Pons (tissue), 1 donor: Measurements from ENCODE around the gene MPND.
A peak's percentile ranks its signal among the peaks of the same experiment; 100 is the strongest.

Source experiments
- DNase-seq: peaks from one replicate; pipeline ENCODE4 v3.0.0-alpha.2; 2016; ENCODE audit warnings: low spot score

The MPND gene

GRCh38 chr19:4343370-4344307, at the start of gene MPND:
MPND (plus strand) TSS chr19:4343562; CDS start chr19:4343594, 32 bp downstream.
- DNase-seq = peak; percentile 91

GRCh38 chr19:4294389-4294788, 49.0 kb upstream of the MPND start:
- DNase-seq = no peak

- DNase-seq = peak; percentile 25
Observed at GRCh38 chr19:4295972-4296771, 47.2 kb upstream of the MPND start.

- DNase-seq = no peak
Observed at GRCh38 chr19:4297901-4298809, 45.2 kb upstream of the MPND start.

- no peak for DNase-seq
Observed at GRCh38 chr19:4298810-4299550, 44.4 kb upstream of the MPND start.

- DNase-seq = no peak
Observed at GRCh38 chr19:4300589-4300988, 42.8 kb upstream of the MPND start.

- no peak for DNase-seq
Observed at GRCh38 chr19:4301590-4302242, 41.6 kb upstream of the MPND start.

- DNase-seq = no peak
Observed at GRCh38 chr19:4302243-4302640, 41.1 kb upstream of the MPND start, which contains the start of gene TMIGD2. TMIGD2 (minus strand) TSS chr19:4302389; CDS start chr19:4302385, 4 bp downstream.

- DNase-seq = no peak
Observed at GRCh38 chr19:4303819-4304537, 39.4 kb upstream of the MPND start.

GRCh38 chr19:4304538-4305256, 38.7 kb upstream of the MPND start, which contains the start of gene FSD1:
FSD1 (plus strand) TSS chr19:4304598; CDS start chr19:4304747, 149 bp downstream.
- DNase-seq = no peak

GRCh38 chr19:4305257-4305612, 38.1 kb upstream of the MPND start:
- no peak for DNase-seq

- DNase-seq = no peak
Observed at GRCh38 chr19:4305659-4306058, 37.7 kb upstream of the MPND start.

GRCh38 chr19:4310247-4311121, 32.9 kb upstream of the MPND start:
- no peak for DNase-seq

- DNase-seq = no peak
Observed at GRCh38 chr19:4313847-4314490, 29.4 kb upstream of the MPND start.

- DNase-seq = no peak
Observed at GRCh38 chr19:4316956-4317355, 26.4 kb upstream of the MPND start.

- DNase-seq = no peak
Observed at GRCh38 chr19:4318460-4318859, 24.9 kb upstream of the MPND start.

- no peak for DNase-seq
Observed at GRCh38 chr19:4319067-4319718, 24.2 kb upstream of the MPND start.
